Measurements from ENCODE around the gene ZFYVE19. TPM values are rescaled to one million over a fixed set of nuclear protein-coding genes. Genes with fewer than 3 reads are reported as not detected.
A peak's percentile ranks its signal among the peaks of the same experiment; 100 is the strongest.

The ZFYVE19 gene
- total and polyA plus RNA-seq, 2 donors (not counting 1 experiment from before 2014, with no cell fraction given), result 14.1 to 21.3 TPM

GRCh38 chr15:40790718-40791117, 16.2 kb upstream of the ZFYVE19 start:
- Histone ChIP-seq H3K79me2 (ENCODE audit: control insufficient read depth, insufficient read depth, low read length) (peaks cover 8% of the 10 kb centered on the region), H3K27me3 (ENCODE audit: control insufficient read depth, insufficient read depth, low read length) (no peaks in the 10 kb centered on the region), H3K27ac (ENCODE audit: insufficient read depth, low read length) (no peak overlapping the region), H3K9ac (ENCODE audit: insufficient read depth, low read length) (no peak overlapping the region), H4K20me1 (ENCODE audit: control insufficient read depth, extremely low read depth, insufficient read depth, low read length) (no peaks in the 10 kb centered on the region), H3K4me3 (replicated peaks in 1 of 4; ENCODE audit: control extremely low read depth in 1 of 4, insufficient read depth in 1 of 4, low read depth in 3 of 4, low read length in 4 of 4) (no peak overlapping the region), H3K36me3 (ENCODE audit: control insufficient read depth, insufficient read depth, low read length) (no peaks in the 10 kb centered on the region), H3K4me2 (ENCODE audit: extremely low read depth, insufficient read depth, low read length) (no peak overlapping the region), H3K4me1 (ENCODE audit: control insufficient read depth, extremely low read depth, insufficient read depth, low read length) (peaks cover 11% of the 10 kb centered on the region), H3K9me3 (ENCODE audit: control insufficient read depth, insufficient read depth, low read depth, low read length) (no peaks in the 10 kb centered on the region), H2AFZ (ENCODE audit: low read length) (no peak overlapping the region)
- peak in 1 of 2 donors; percentile 57 for DNase-seq (ENCODE audit: low read depth in 2 of 2)
- no peak for TF ChIP-seq EZH2 (IDR thresholded peaks at IDR 0.05; ENCODE audit: low read length, missing control alignments)

GRCh38 chr15:40792394-40792793, 14.5 kb upstream of the ZFYVE19 start:
- DNase-seq (ENCODE audit: low read depth in 2 of 2), result no peak
- Histone ChIP-seq H3K27me3 (ENCODE audit: control insufficient read depth, insufficient read depth, low read length) (no peaks in the 10 kb centered on the region), H2AFZ (ENCODE audit: low read length) (no peak overlapping the region), H4K20me1 (ENCODE audit: control insufficient read depth, extremely low read depth, insufficient read depth, low read length) (no peaks in the 10 kb centered on the region), H3K9me3 (ENCODE audit: control insufficient read depth, insufficient read depth, low read depth, low read length) (no peaks in the 10 kb centered on the region), H3K4me1 (ENCODE audit: control insufficient read depth, extremely low read depth, insufficient read depth, low read length) (peaks cover 9% of the 10 kb centered on the region), H3K4me2 (ENCODE audit: extremely low read depth, insufficient read depth, low read length) (no peak overlapping the region), H3K79me2 (ENCODE audit: control insufficient read depth, insufficient read depth, low read length) (peaks cover 8% of the 10 kb centered on the region), H3K9ac (ENCODE audit: insufficient read depth, low read length) (no peak overlapping the region), H3K27ac (ENCODE audit: insufficient read depth, low read length) (no peak overlapping the region), H3K36me3 (ENCODE audit: control insufficient read depth, insufficient read depth, low read length) (no peaks in the 10 kb centered on the region), H3K4me3 (replicated peaks in 1 of 4; ENCODE audit: control extremely low read depth in 1 of 4, insufficient read depth in 1 of 4, low read depth in 3 of 4, low read length in 4 of 4) (no peak overlapping the region)
- TF ChIP-seq CTCF (conservative IDR thresholded peaks at IDR 0.05 in 1 of 2, IDR thresholded peaks at IDR 0.05 in 1 of 2; ENCODE audit: low read depth in 1 of 2, low read length in 2 of 2) (no peak), EZH2 (IDR thresholded peaks at IDR 0.05; ENCODE audit: low read length, missing control alignments) (no peak)

- Histone ChIP-seq H4K20me1 (ENCODE audit: control insufficient read depth, extremely low read depth, insufficient read depth, low read length) (no peaks in the 10 kb centered on the region), H3K27ac (ENCODE audit: insufficient read depth, low read length) (peak overlapping the region; percentile 43), H3K27me3 (ENCODE audit: control insufficient read depth, insufficient read depth, low read length) (no peaks in the 10 kb centered on the region), H3K9ac (ENCODE audit: insufficient read depth, low read length) (no peak overlapping the region), H3K79me2 (ENCODE audit: control insufficient read depth, insufficient read depth, low read length) (peaks cover 9% of the 10 kb centered on the region), H3K4me2 (ENCODE audit: extremely low read depth, insufficient read depth, low read length) (no peak overlapping the region), H3K4me3 (replicated peaks in 1 of 4; ENCODE audit: control extremely low read depth in 1 of 4, insufficient read depth in 1 of 4, low read depth in 3 of 4, low read length in 4 of 4) (no peak overlapping the region), H2AFZ (ENCODE audit: low read length) (no peak overlapping the region), H3K9me3 (ENCODE audit: control insufficient read depth, insufficient read depth, low read depth, low read length) (no peaks in the 10 kb centered on the region), H3K4me1 (ENCODE audit: control insufficient read depth, extremely low read depth, insufficient read depth, low read length) (peaks cover 3% of the 10 kb centered on the region), H3K36me3 (ENCODE audit: control insufficient read depth, insufficient read depth, low read length) (no peaks in the 10 kb centered on the region)
- no peak for TF ChIP-seq EZH2 (IDR thresholded peaks at IDR 0.05; ENCODE audit: low read length, missing control alignments)
- TF ChIP-seq CTCF (conservative IDR thresholded peaks at IDR 0.05 in 1 of 2, IDR thresholded peaks at IDR 0.05 in 1 of 2; ENCODE audit: low read depth in 1 of 2, low read length in 2 of 2), result no peak
- peak; percentile 91 to 96 for DNase-seq (ENCODE audit: low read depth in 2 of 2)
Observed at GRCh38 chr15:40793216-40793989, 13.5 kb upstream of the ZFYVE19 start.

Measured in fibroblast of lung (primary cell).